Right kidney (tissue), 1 donor: Measurements from ENCODE around the gene TRAF3IP1.
A peak's percentile ranks its signal among the peaks of the same experiment; 100 is the strongest.
"Not testable (repeated sequence)": the region's sequence is repeated elsewhere in the genome, so short reads cannot be mapped to it uniquely, and the experiment has no call there.

Source experiments
- DNase-seq: peaks from one replicate; pipeline ENCODE4 v3.0.0-alpha.2; 2016

TRAF3IP1 gene

DNA sequence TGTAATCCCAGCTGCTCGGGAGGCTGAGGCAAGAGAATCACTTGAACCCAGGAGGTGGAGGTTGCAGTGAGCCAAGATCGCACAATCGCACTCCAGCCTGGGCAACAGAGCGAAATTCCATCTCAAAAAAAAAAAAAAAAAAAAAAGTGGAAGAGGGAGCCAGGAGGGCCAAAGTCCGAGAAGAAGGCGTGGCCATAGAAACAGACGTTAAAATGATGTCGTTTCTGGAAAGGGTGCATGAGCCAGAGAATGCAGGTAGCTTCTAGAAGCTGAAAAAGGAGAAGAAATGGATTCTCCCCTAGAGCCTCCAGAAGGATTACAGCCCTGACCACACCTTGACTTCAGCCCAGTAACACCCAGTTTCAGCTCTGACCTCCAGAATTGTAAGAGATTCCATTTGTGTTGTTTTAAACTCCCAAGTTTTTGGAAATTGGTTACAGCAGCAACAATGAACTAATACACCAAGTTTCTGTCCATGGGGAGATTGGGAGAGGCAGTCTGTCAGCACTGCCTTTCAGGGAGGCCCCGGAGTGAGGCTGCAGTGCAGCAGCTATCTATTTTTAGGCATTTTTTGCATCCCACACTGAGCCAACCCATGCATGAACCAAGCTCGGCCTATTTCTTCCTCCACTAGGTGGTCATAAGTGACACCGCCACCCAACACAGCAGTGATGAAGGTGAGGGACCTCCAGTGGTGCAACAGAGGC lies 14.2 kb upstream of the TRAF3IP1 start:
- no peak for DNase-seq

DNA sequence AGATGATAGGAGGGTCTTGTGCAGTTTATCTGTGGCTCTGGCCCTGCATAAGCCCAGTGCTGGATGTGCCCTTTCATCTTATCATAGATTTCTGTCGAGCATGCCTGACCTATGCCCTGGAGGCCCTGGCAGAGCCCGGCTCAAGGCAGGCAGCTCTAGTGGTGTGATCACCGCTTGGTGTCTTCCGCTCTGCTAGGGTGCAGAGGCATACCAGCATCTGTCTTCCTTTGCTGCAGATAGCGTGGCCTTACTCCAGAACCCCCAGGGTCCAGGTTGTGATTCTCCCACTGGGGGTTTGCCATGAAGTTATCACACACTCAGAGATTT lies 13.7 kb upstream of the TRAF3IP1 start:
- DNase-seq, result no peak

DNA sequence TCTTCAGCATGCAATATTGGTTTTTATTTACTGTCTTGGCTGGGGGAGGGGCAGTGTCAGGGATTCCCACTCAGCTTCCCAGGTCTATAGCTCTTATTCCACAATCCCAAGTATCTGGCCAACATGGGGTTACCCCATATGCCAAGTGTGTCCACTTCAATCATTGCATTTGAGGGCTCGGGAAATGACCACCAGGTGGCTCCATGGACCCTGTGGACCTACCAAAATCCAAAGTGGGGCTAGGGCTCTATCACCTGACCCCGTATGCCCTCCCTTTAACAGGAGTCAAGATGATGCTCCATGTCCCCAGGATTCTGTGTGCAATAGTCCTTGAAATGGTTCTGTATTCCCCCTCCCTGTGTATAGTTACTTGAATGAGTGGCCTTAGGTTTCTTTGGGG lies 12.1 kb upstream of the TRAF3IP1 start:
- DNase-seq, result no peak

DNA sequence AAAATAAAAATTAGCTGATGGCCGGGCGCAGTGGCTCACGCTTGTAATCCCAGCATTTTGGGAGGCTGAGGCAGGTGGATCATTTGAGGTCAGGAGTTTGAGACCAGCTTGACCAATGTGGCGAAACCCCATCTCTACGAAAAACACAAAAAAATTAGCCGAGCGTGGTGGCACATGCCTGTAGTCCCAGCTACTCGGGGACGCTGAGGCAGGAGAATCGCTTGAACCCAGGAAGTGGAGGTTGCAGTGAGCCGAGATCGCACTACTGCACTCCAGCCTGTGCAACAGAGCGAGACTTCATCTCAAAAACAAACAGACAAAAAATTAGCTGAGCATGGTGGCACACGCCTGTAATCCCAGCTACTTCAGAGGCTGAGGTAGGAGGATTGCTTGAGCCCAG lies 9.6 kb upstream of the TRAF3IP1 start:
- not testable (repeated sequence) for DNase-seq

DNA sequence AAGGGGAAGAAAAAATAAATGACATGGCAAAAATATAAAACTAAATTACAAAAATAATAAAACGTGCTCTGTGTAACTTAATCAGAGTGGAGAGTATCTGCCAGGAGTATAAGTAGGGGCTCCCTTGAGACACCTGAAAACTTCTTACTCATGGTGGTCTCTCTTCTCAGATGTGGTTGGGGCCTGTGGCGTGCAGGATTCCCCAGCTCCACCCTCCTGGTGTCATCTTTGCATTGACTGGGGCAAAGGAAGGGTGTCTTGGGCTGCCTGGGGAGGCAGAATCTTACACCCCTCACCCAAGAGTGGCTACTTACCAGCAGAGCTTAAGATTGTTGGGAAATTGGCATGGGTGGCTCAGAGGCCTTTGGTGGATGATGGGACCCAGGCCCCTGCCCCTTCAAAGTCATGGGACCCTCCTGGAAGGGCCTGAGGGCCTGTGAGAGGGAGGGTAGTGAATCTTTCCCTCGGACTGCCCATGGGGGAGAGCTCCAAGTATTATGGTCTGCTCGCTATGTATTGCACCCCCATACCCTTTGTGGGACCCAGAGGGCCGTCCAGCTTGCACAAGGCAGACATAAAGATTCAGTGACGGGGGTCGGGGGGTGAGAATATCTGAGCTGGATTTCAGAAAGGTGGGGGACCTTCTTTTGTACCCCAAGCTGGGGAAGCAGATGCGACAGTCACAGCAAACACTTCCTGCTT lies 6.9 kb upstream of the TRAF3IP1 start:
- no peak for DNase-seq

DNA sequence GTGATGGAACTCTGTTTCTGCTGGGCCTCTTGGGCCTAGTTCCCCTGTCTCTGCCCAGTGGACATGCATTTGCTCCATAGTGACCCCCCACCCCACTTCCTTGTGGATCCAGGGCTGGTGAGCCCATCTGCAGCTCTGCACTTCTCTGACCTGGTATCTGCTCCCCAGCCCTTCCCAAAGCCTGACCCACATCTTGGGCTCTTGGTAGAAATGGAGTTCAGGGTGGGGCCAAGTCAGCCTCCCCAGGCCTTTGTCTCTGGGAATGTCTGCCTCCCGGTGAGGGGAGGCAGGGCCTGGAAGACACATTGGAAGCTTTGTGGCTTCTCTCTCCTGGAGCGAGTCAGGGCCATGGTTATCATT lies 6.3 kb upstream of the TRAF3IP1 start:
- no peak for DNase-seq

DNA sequence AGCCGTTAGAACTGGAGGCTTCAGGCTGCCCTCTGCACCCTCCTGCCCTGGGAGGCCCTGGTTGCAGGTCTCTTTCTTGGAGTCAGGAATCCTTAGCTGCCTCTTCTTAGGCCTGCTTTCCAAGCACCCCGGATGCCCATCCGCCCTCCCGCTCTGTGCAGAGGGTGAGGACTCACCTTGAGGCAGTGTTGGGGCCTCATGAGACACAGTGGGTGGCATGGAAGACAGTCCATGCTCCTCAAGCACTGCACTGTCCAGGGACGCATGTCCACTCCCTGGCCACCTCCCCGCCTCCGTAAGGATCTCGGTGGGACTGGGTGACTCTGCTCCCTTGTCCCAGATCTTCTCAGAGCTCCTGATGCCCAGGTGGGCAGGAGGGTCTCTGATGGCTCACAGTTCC lies 5.7 kb upstream of the TRAF3IP1 start:
- no peak for DNase-seq

DNA sequence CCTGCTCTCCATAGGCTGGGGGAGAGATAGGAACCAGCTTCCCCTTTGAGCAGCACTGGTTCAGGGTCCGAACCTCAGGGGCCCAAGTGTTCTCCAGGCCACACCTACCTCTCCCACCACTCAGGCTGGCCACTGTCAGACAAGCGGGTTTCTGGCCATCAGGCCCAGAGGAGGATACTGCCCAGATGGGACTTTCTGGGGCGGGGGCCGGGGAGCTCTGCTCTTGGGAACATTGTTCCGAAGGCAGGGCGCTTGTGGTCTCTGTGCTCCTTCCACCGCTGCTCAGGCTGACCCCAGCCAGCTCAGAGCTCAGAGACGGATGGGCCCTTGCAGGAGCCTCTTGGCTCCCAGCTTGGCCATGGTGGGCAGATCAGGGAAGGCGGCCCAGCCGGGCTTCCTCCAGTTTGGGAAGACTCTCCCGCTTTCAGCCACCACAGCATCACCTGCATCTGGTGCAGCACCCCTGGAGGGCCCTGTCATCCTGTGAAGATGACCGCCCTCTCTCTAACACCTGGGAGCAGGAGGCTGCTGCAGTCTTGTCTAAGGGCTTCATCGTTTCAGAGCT lies 5.2 kb upstream of the TRAF3IP1 start:
- DNase-seq, result no peak

DNA sequence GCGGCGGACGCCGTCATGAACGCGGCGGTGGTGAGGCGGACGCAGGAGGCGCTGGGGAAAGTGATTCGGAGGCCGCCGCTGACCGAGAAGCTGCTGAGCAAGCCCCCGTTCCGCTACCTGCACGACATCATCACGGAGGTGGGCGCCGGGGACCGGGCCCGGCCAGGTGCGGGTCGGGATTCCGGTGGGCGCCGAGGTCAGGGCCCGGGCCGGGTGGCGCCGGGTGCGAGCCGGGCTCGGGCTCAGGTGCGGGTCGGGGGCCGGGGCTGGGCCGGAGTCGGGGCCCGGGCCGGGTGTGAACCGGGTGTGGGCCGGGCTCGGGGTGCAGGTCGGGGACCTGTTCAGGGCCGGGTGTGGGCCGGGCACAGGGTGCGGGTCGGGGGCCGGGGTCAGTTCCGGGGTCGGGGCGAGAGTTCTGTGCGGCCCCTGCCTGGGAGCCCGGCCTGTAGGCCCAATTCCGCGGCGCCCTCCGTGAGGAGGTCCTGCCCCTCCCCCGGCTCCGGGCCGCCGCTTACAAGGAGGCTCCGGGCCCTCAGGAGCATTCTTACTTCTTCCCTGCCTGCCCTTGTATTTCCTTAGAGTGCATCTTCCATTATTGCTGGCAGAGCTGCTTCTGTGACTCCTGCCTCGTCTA lies 447 bp downstream of the TRAF3IP1 start:
- DNase-seq, result peak; percentile 30

DNA sequence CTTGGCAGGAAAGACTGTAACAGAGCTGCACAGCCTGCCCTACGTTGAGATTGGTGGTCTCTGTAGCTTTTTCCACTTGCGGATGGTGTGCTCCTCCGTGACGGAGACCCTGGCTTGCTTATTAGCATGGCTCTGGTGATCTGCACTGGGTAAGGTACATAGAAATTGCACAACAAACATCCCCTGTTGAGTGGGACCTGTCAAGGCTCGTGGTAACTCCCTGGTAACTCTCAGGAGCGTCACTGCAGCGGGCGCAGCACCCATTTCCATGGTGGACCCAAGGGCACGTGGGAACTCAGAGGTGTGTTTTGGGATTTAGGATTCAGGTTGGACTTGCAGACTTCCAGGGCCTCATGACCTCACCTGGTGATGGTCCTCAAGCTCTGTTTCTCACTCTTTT lies 1.1 kb downstream of the TRAF3IP1 start:
- no peak for DNase-seq

DNA sequence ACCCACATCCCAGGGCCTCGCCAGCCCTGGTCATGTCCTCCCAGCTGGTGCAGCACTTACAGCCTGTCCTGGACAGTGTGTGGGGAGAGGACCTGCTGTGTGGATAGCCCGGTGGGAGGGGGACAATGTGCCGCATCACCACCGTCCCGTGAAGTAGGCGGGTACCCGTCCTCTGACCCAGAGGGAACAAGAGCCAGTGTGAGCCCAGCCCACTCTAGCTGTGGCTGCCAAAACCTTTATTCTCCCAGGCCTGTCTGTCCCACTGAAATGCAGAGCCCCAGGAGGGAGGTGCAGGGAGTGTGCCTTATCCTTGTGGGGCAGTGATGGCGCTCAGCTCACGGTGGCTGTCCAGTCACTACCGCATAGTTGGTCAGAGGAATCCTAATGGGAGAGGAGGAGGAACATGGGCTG lies 1.7 kb downstream of the TRAF3IP1 start:
- no peak for DNase-seq

DNA sequence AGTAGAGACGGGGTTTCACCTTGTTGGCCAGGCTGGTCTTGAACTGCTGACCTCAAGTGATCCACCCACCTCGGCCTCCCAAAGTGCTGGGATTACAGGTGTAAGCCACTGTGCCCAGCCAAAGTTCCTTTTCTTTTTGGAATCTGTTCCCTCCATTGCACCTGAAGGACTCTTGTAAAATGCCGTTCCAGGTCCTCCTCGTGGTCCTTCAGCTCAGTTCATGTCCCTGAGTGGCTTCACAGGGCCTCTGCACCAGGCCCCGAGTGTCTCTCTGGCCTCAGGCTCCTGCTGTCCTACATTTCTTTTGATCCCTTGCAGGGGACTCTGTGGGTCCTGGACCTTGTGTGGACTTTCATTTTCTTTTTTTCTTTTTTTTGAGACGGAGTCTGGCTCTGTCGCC lies 3.9 kb downstream of the TRAF3IP1 start:
- not testable (repeated sequence) for DNase-seq

DNA sequence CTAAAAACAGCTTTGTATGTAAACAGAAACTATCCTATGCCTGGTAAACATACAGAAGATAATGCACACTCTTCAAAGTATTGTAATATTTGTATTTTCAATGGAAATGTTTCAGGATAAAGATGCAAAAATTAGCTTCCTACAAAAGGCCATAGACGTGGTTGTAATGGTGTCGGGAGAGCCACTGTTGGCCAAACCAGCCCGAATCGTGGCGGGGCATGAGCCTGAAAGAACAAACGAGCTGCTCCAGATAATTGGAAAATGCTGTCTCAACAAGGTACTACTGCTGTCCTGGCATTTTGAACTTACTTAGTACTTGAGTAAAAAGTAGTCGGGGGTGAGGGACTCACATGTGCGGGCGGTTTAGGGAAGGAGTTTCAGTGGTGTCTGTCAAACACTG lies 5.4 kb downstream of the TRAF3IP1 start:
- no peak for DNase-seq

DNA sequence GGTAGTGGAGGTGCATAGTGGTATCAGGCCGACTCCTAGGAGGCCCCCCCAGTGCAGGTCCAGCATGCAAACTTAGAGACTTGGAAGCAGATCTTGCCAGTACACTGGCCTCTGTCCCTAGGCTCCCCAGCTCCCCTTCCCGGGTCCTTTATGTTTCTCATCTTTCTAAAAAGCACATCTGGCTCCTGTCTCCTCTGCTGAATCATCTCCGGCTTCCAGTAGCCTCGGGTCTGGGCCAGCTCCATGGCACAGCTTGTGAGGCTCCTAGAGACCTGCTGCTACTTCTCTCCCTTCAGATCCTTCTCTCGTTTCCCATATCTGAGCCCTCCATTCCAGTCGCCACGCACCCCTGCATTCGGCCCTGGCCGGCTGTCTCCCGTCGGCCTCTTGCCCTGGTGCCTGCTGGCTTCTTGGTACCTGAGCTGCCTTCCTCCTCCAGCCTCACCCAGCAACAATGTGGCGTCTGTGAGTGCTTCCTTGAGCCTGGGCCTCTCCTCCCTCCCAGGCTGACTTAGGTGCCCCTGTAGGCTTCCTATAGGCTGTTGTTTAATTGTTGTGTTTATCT lies 6.6 kb downstream of the TRAF3IP1 start:
- no peak for DNase-seq

DNA sequence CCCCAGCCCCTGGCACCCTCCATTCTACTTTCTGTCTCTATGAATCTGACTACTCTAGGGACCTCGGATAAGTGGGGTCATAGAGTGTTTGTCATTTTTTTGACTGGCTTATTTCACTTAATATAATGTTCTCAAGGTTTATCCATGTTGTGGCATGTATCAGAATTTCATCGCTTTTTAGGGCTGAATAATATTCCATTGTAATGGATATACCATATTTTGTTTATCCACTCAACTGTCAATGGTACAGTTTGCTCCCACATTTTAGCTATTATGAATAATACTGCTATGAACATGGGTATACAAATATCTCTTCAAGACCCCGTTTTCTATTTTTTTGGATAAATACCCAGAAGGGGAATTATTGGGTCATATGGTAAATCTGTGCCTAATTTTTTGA lies 7.4 kb downstream of the TRAF3IP1 start:
- no peak for DNase-seq

DNA sequence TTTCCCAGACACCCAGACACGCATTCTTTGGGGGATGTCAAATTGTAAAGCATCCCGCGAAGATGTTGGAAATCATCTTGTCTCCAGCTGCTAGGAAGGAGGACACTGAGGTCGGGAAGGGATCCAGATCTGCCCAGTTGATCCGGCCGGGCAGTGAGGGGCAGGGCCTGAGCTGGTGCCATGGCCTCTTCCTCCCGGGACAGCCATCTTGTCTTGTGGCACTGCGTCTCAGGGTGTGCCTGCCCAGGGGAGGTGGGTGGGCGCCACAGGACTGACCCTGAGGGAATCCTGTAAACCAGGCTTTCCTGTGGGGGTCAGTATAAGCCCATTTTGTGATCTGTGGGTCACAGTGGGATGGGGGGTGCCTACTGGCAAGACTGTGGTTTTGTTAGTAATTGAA lies 10.1 kb downstream of the TRAF3IP1 start:
- no peak for DNase-seq

DNA sequence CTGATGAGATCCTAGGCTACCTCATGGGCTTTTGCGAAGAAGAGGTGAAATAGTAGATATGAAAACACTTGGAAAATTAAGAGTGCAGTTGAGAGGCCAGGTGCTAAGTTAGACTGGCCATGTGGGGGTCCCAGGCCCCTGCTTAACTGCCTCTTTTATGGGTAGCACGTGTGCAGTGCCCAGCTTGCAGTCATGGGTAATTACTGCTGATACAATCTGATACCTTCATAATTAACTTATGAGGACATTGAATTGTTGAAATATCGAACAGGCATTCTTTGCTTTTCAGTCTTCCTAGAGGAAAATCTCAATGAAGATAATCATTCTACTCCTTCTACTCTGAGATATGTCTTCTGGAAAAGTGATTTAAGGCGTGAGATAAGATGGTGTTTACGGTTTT lies 11.6 kb downstream of the TRAF3IP1 start:
- DNase-seq, result no peak

DNA sequence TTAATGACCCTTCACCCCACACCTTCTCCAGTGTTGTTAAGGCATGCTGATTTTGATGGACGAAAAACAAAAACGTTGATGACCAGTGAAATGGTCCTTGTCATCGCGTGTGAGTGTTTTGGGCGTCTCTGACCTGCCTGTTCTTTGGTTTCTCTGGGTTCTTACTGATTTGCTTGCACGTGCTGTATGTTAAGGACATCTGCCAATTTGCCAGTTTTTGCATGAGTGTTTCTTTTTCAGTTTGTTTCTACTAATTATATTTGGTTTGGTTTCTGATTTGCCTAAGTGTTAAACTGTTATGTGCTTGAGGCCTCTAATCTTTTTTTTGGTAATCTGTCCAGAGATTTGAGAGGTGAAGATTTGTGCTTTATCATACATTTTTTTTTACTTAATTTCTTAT lies 14.6 kb downstream of the TRAF3IP1 start:
- DNase-seq, result no peak

DNA sequence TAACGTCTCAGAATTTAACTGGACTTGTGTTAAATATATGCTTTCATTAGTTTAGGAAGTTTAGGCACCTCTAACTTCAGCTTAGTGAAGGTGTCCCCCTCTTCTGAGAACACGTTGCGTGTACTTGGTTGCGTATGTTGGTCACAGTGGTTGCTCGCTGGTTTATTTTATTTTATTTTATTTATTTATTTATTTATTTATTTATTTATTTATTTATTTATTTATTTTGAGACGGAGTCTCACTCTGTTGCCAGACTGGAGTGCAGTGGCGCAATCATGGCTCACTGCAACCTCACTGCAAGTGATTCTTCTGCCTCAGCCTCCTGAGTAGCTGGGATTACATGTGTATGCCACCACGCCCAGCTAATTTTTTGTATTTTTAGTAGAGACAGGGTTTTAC lies 15.3 kb downstream of the TRAF3IP1 start:
- not testable (repeated sequence) for DNase-seq

DNA sequence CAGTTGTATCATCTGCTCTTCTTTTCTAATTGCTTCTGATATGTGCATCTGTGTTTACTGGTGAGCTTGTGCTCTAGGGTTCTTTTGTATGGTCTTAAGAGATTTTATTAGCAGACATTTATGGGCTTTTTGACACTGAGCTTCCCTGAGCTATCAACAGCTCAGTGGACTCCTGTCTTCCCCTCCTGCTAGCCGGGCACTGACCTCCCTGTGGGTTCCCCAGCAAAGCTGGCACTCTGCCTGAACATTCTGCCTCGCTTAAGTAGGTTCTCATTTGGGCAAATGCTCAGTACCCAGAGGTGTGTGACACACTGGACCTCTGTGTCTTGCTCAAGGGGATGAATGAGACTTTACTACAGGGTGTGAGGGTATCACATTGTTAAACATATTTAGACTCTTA lies 15.8 kb downstream of the TRAF3IP1 start:
- no peak for DNase-seq

DNA sequence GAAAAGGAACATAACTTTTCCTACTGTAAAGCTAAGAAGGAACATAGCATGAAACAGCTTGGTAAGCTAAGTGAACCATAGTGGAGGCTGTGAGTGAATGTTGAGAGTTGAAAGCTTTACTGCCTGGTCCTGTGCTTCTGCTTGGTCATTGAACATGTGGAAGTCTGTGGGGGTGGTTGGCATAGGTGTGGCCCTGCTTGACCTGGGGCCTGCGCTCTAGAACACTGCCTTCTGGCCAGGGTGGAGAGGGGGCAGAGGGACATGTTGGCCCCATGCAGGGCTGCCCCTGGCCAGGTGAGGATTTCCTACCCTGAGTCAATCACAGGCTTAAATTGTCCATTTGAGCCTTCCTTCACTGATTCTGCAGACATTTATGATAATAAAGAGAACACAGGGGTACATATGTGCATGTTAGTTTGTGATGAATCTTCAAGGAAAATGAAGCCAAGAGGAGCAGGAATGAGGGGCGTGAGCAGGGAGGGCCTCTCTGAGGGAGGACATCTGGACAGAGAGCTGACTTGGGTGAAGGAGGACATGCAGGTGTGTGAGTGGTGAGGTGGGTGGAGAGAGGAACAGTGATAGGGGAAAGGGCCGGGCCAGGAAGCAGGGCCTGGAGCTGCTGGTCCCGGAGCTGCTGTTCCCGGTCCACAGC lies 16.6 kb downstream of the TRAF3IP1 start:
- DNase-seq, result no peak

DNA sequence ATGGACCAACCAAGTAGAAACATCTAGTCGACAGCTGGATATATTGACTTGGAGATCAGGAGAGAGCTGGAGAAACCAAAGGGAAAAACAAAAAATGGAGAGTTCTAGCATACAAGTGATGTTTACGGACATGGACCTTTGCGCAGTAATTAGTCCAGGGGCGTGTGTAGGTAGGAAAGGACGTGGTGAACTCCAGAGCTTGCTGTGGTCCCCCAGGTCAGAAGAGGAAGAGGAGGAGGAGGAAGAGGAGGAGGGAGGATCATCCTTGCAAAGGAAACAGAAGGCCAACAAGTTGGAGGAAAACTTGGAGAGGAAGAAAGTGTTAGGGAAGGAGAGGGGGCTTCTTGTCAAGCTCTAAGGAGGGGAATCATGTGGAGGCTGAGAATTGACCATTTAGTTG lies 17.5 kb downstream of the TRAF3IP1 start:
- no peak for DNase-seq
